ENCODE data around the gene IGSF23. TPM values are rescaled to one million over a fixed set of nuclear protein-coding genes. Genes with fewer than 3 reads are reported as not detected.

The IGSF23 gene
- total RNA-seq, 1 donor: not detected

DNA sequence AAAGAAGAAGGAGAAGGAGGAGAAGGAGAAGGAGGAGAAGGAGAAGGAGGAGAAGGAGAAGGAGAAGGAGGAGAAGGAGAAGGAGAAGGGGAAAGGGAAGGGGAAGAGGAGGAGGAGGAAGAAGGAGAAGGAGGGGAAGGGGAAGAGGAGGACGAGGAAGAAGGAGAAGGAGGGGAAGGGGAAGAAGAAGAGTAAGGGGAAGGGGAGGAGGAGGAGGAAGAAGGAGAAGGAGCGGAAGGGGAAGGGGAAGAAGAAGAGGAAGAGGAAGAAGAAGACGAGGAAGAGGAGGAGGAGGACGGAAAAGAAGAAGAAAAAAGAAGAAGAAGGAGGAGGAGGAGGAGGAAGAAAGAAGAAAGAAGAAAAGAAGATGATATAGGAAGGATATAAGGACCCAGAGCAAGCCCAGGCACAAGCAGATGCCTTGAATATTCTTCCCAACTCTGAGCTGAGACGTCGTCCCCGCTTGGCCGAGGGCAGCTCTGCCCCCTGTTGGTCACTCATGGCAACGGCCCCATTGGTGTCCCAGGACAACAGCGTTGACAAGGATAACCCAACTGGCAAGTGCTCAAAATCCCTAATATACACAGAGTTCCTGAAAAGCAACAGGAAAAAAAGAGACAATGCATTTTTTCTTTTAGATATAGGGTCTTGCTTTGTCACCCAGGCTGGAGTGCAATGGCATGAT, 30.6 kb upstream of the IGSF23 start:
- Histone ChIP-seq H4K20me1 (ENCODE audit: insufficient read depth, low read length) (no peaks in the 10 kb centered on the region), H3K27me3 (ENCODE audit: insufficient read depth, low read length) (no peaks in the 10 kb centered on the region), H3K79me2 (ENCODE audit: insufficient read depth, low read length) (no peaks in the 10 kb centered on the region), H2AFZ (ENCODE audit: low read length) (peak overlapping the region; percentile 37), H3K36me3 (ENCODE audit: insufficient read depth, low read length) (no peaks in the 10 kb centered on the region), H3K4me2 (ENCODE audit: insufficient read depth, low read length) (no peak overlapping the region), H3K9me3 (ENCODE audit: low read depth, low read length) (no peaks in the 10 kb centered on the region), H3K4me1 (ENCODE audit: insufficient read depth, low read length) (peaks cover 24% of the 10 kb centered on the region), H3K4me3 (ENCODE audit: insufficient read depth, low read length) (no peak overlapping the region), H3K27ac (ENCODE audit: low read depth, low read length) (no peak overlapping the region)
- DNase-seq (ENCODE audit: insufficient read length, low spot score, missing footprints): no peak
- TF ChIP-seq, protein P1, sequence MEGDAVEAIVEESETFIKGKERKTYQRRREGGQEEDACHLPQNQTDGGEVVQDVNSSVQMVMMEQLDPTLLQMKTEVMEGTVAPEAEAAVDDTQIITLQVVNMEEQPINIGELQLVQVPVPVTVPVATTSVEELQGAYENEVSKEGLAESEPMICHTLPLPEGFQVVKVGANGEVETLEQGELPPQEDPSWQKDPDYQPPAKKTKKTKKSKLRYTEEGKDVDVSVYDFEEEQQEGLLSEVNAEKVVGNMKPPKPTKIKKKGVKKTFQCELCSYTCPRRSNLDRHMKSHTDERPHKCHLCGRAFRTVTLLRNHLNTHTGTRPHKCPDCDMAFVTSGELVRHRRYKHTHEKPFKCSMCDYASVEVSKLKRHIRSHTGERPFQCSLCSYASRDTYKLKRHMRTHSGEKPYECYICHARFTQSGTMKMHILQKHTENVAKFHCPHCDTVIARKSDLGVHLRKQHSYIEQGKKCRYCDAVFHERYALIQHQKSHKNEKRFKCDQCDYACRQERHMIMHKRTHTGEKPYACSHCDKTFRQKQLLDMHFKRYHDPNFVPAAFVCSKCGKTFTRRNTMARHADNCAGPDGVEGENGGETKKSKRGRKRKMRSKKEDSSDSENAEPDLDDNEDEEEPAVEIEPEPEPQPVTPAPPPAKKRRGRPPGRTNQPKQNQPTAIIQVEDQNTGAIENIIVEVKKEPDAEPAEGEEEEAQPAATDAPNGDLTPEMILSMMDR (IDR thresholded peaks at IDR 0.05; ENCODE audit: extremely low read depth, low read depth, low read length): peak; percentile 76

GRCh38 chr19:44585371-44586133, 27.8 kb upstream of the IGSF23 start:
- Histone ChIP-seq H3K27ac (ENCODE audit: low read depth, low read length) (peak overlapping the region; percentile 96), H2AFZ (ENCODE audit: low read length) (no peak overlapping the region), H3K36me3 (ENCODE audit: insufficient read depth, low read length) (no peaks in the 10 kb centered on the region), H3K79me2 (ENCODE audit: insufficient read depth, low read length) (no peaks in the 10 kb centered on the region), H3K27me3 (ENCODE audit: insufficient read depth, low read length) (no peaks in the 10 kb centered on the region), H3K4me1 (ENCODE audit: insufficient read depth, low read length) (peaks cover 38% of the 10 kb centered on the region), H3K9me3 (ENCODE audit: low read depth, low read length) (no peaks in the 10 kb centered on the region), H3K4me2 (ENCODE audit: insufficient read depth, low read length) (no peak overlapping the region), H4K20me1 (ENCODE audit: insufficient read depth, low read length) (no peaks in the 10 kb centered on the region), H3K4me3 (ENCODE audit: insufficient read depth, low read length) (no peak overlapping the region)
- TF ChIP-seq, protein P1 (IDR thresholded peaks at IDR 0.05; ENCODE audit: extremely low read depth, low read depth, low read length): peak; percentile 50
- DNase-seq (ENCODE audit: insufficient read length, low spot score, missing footprints): peak; percentile 90

GRCh38 chr19:44587963-44588770, 25.2 kb upstream of the IGSF23 start:
- TF ChIP-seq, protein P1 (IDR thresholded peaks at IDR 0.05; ENCODE audit: extremely low read depth, low read depth, low read length): peak; percentile 44
- peak overlapping the region; percentile 39 for H3K4me3 ChIP-seq (ENCODE audit: insufficient read depth, low read length)

More at GRCh38 chr19:44587963-44588770, 25.2 kb upstream of the IGSF23 start:
- Histone ChIP-seq H3K27me3 (ENCODE audit: insufficient read depth, low read length) (no peaks in the 10 kb centered on the region), H3K9me3 (ENCODE audit: low read depth, low read length) (no peaks in the 10 kb centered on the region), H3K36me3 (ENCODE audit: insufficient read depth, low read length) (no peaks in the 10 kb centered on the region), H2AFZ (ENCODE audit: low read length) (peak overlapping the region; percentile 83), H3K79me2 (ENCODE audit: insufficient read depth, low read length) (no peaks in the 10 kb centered on the region), H3K4me1 (ENCODE audit: insufficient read depth, low read length) (peaks cover 38% of the 10 kb centered on the region), H3K4me2 (ENCODE audit: insufficient read depth, low read length) (peak overlapping the region; percentile 81), H4K20me1 (ENCODE audit: insufficient read depth, low read length) (no peaks in the 10 kb centered on the region), H3K27ac (ENCODE audit: low read depth, low read length) (peak overlapping the region; percentile 96)
- DNase-seq (ENCODE audit: insufficient read length, low spot score, missing footprints): no peak
